WTC11 (cell line): Measurements from ENCODE around the gene FER.

Source experiments
- CTCF ChIP-seq: fragments of 200-600 bp; IDR thresholded peaks from 2 replicates; pipeline ENCODE4 v1.8.0; 2022; ENCODE audit warnings: antibody characterized with exemption
- ETV6 ChIP-seq: sonication (generic); formaldehyde crosslinking; IDR thresholded peaks from 2 replicates; pipeline ENCODE4 v1.8.1; 2022; ENCODE audit warnings: mild to moderate bottlenecking, missing genetic modification reagents
- NR2C2 ChIP-seq: sonication (generic); formaldehyde crosslinking; IDR thresholded peaks from 2 replicates; pipeline ENCODE4 v1.8.0; 2022; ENCODE audit warnings: mild to moderate bottlenecking, missing genetic modification reagents
- TF ChIP-seq, protein P1 (sequence below): sonication (generic); formaldehyde crosslinking; conservative IDR thresholded peaks from 2 replicates; pipeline ENCODE4 v1.8.1; 2023; ENCODE audit warnings: mild to moderate bottlenecking, low read depth, missing genetic modification reagents, moderate library complexity

GRCh38 chr5:108862211-108862610 lies 114.5 kb downstream of the FER start:
- TF ChIP-seq NR2C2, result no peak
- no peak for TF ChIP-seq ETV6 (CRISPR knock-in tag)
- no peak for TF ChIP-seq CTCF
- TF ChIP-seq, protein P1, sequence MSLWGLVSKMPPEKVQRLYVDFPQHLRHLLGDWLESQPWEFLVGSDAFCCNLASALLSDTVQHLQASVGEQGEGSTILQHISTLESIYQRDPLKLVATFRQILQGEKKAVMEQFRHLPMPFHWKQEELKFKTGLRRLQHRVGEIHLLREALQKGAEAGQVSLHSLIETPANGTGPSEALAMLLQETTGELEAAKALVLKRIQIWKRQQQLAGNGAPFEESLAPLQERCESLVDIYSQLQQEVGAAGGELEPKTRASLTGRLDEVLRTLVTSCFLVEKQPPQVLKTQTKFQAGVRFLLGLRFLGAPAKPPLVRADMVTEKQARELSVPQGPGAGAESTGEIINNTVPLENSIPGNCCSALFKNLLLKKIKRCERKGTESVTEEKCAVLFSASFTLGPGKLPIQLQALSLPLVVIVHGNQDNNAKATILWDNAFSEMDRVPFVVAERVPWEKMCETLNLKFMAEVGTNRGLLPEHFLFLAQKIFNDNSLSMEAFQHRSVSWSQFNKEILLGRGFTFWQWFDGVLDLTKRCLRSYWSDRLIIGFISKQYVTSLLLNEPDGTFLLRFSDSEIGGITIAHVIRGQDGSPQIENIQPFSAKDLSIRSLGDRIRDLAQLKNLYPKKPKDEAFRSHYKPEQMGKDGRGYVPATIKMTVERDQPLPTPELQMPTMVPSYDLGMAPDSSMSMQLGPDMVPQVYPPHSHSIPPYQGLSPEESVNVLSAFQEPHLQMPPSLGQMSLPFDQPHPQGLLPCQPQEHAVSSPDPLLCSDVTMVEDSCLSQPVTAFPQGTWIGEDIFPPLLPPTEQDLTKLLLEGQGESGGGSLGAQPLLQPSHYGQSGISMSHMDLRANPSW (CRISPR knock-in tag), result no peak
